GM23338 (cell line): ENCODE measurements around the gene CACNA1A. TPM values are rescaled to one million over a fixed set of nuclear protein-coding genes. Genes with fewer than 3 reads are reported as not detected.

Experiments
- ATAC-seq: fragments of 200-7000 bp; cut with Tn5 transposase; 3 replicates; pipeline ENCODE4 v1.9.1; 2020
- DNase-seq: peaks from one replicate; pipeline ENCODE4 v3.0.0-alpha.2; 2015; ENCODE audit warnings: low spot score
- H2AFZ ChIP-seq: fragments of 200-600 bp; sonication (generic); 2 replicates; pipeline ENCODE4 v1.8.0; 2016; ENCODE audit warnings: antibody characterized with exemption, mild to moderate bottlenecking, moderate library complexity
- H3F3A ChIP-seq: fragments of 200-600 bp; sonication (generic); replicated peaks from 2 replicates; pipeline ENCODE4 v1.8.0; 2017; ENCODE audit warnings: antibody characterized with exemption, mixed run types, low read depth
- H3K27ac ChIP-seq: fragments of 200-600 bp; sonication (generic); 2 replicates; pipeline ENCODE4 v1.6.1; 2016; ENCODE audit warnings: low read depth
- H3K27me3 ChIP-seq: fragments of 200-600 bp; sonication (generic); 2 replicates; pipeline ENCODE4 v1.8.0; 2016; ENCODE audit warnings: mild to moderate bottlenecking, mixed run types, moderate library complexity; ENCODE audit not compliant: insufficient read depth
- H3K36me3 ChIP-seq: fragments of 200-600 bp; sonication (generic); 2 replicates; pipeline ENCODE4 v1.8.0; 2016; ENCODE audit warnings: mild to moderate bottlenecking; ENCODE audit not compliant: insufficient read depth
- H3K4me1 ChIP-seq: fragments of 200-600 bp; sonication (generic); 2 replicates; pipeline ENCODE4 v1.8.0; 2016; ENCODE audit warnings: mild to moderate bottlenecking, moderate library complexity; ENCODE audit not compliant: insufficient read depth
- H3K4me2 ChIP-seq: fragments of 200-600 bp; sonication (generic); 2 replicates; pipeline ENCODE4 v1.7.1; 2017; ENCODE audit warnings: mixed run types
- H3K4me3 ChIP-seq: fragments of 200-600 bp; sonication (generic); 2 replicates; pipeline ENCODE4 v1.6.1; 2016; ENCODE audit warnings: mixed run types
- H3K79me2 ChIP-seq: fragments of 200-600 bp; sonication (generic); replicated peaks from 2 replicates; pipeline ENCODE4 v1.8.0; 2017; ENCODE audit warnings: mild to moderate bottlenecking; ENCODE audit not compliant: insufficient read depth
- H3K9me2 ChIP-seq: fragments of 200-600 bp; sonication (generic); 2 replicates; pipeline ENCODE4 v1.8.0; 2017; ENCODE audit not compliant: insufficient read depth
- H4K20me1 ChIP-seq: fragments of 200-600 bp; sonication (generic); replicated peaks from 2 replicates; pipeline ENCODE4 v1.8.0; 2017; ENCODE audit warnings: mild to moderate bottlenecking; ENCODE audit not compliant: insufficient read depth
- H3K27ac Mint-ChIP-seq: 2 replicates; pipeline ENCODE4 v1.8.0; 2020; ENCODE audit warnings: inconsistent platforms, mild to moderate bottlenecking, moderate library complexity, mixed read lengths
- H3K27me3 Mint-ChIP-seq: 3 replicates; pipeline ENCODE4 v1.8.0; 2022; ENCODE audit warnings: low read depth, mild to moderate bottlenecking, moderate library complexity, mixed read lengths, inconsistent platforms; ENCODE audit not compliant: insufficient read depth, poor library complexity
- H3K36me3 Mint-ChIP-seq: 3 replicates; pipeline ENCODE4 v1.8.0; 2021; ENCODE audit warnings: low read depth, mild to moderate bottlenecking, inconsistent platforms, moderate library complexity, mixed read lengths
- H3K4me1 Mint-ChIP-seq: 3 replicates; pipeline ENCODE4 v1.8.0; 2020; ENCODE audit warnings: mild to moderate bottlenecking, inconsistent platforms, mixed read lengths
- H3K4me3 Mint-ChIP-seq: 3 replicates; pipeline ENCODE4 v1.8.0; 2021; ENCODE audit warnings: moderate library complexity, mild to moderate bottlenecking, inconsistent platforms, mixed read lengths
- H3K9me3 Mint-ChIP-seq: 3 replicates; pipeline ENCODE4 v1.8.0; 2020; ENCODE audit warnings: moderate library complexity, mild to moderate bottlenecking, inconsistent platforms, mixed read lengths
- CREB1 ChIP-seq: fragments of 250-450 bp; sonication (Bioruptor Pico); IDR thresholded peaks from 2 replicates; pipeline ENCODE4 v1.5.0; 2020; ENCODE audit warnings: low read depth, mild to moderate bottlenecking, moderate library complexity
- CTCF ChIP-seq, 2 experiments: fragments of 200-600 bp in 1 of 2; sonication (generic) in 1 of 2; conservative IDR thresholded peaks; 2 replicates each; pipeline versions ENCODE4 v1.5.1 to v1.6.1; 2016 to 2017; ENCODE audit warnings: antibody characterized with exemption in 2 of 2, low read depth in 2 of 2, mild to moderate bottlenecking in 2 of 2, moderate library complexity in 1 of 2
- EZH2phosphoT487 ChIP-seq: fragments of 200-600 bp; sonication (generic); IDR thresholded peaks from one replicate; pipeline ENCODE4 v1.8.1; 2018; ENCODE audit warnings: antibody characterized with exemption; ENCODE audit not compliant: unreplicated experiment
- NANOG ChIP-seq: IDR thresholded peaks from 2 replicates; pipeline ENCODE4 v1.6.1; 2016; ENCODE audit warnings: antibody characterized with exemption, borderline replicate concordance
- STAT1 ChIP-seq: IDR thresholded peaks from one replicate; pipeline ENCODE4 v1.6.1; 2016; ENCODE audit warnings: antibody characterized with exemption; ENCODE audit not compliant: unreplicated experiment
- ZNF331 ChIP-seq: fragments of 250-450 bp; sonication (Bioruptor Pico); IDR thresholded peaks from 2 replicates; pipeline ENCODE4 v1.5.0; 2020; ENCODE audit warnings: low read depth, mild to moderate bottlenecking, moderate library complexity
- ZNF462 ChIP-seq: fragments of 250-450 bp; sonication (Bioruptor Pico); IDR thresholded peaks from 2 replicates; pipeline ENCODE4 v1.5.0; 2020; ENCODE audit warnings: mild to moderate bottlenecking, moderate library complexity
- polyA plus RNA-seq: library from polyadenylated mRNA; unstranded; fragments of >200 nt; fragmentation: Nextera tagmentation; extraction: Ambion mirVana; gene quantifications from 2 replicates; pipeline ENCODE4 v1.2.1, GENCODE V29; 2016
- total RNA-seq: library from RNA; depleted of rRNA; stranded (reverse); fragments of >200 nt; shearing (Covaris generic); gene quantifications from 2 replicates; pipeline ENCODE4 v1.2.3, GENCODE V29; 2014

CACNA1A gene
- total and polyA plus RNA-seq, 2 experiments from 2014 or later: 7.4 to 20.3 TPM

GRCh38 chr19:13521066-13521465 lies 14.8 kb upstream of the CACNA1A start:
- H3K36me3 Mint-ChIP-seq: no peaks in the 10 kb centered on the region
- H3K27ac Mint-ChIP-seq: no peak overlapping the region
- Histone ChIP-seq H4K20me1 (no peaks in the 10 kb centered on the region), H3K27me3 (no peaks in the 10 kb centered on the region), H3K79me2 (no peaks in the 10 kb centered on the region), H3K4me2 (no peak overlapping the region), H3K27ac (no peak overlapping the region), H2AFZ (no peak overlapping the region), H3K9me2 (no peaks in the 10 kb centered on the region), H3K36me3 (no peaks in the 10 kb centered on the region), H3K4me3 (no peak overlapping the region), H3K4me1 (peaks cover 3% of the 10 kb centered on the region), H3F3A (no peaks in the 10 kb centered on the region)
- H3K27me3 Mint-ChIP-seq: peaks cover 3% of the 10 kb centered on the region
- no peak for ATAC-seq
- DNase-seq: no peak
- peaks cover 24% of the 10 kb centered on the region for H3K9me3 Mint-ChIP-seq
- no peak for TF ChIP-seq CREB1 (CRISPR knock-in tag)
- TF ChIP-seq NANOG: no peak
- no peak for TF ChIP-seq CTCF (conservative IDR thresholded peaks at IDR 0.05; ENCODE audit: low read depth in 2 of 2)
- TF ChIP-seq EZH2phosphoT487: no peak
- no peak for TF ChIP-seq ZNF331 (CRISPR knock-in tag)
- H3K4me1 Mint-ChIP-seq: peaks cover 5% of the 10 kb centered on the region; the same call in 2 of the 3 replicates
- H3K4me3 Mint-ChIP-seq: no peak overlapping the region

GRCh38 chr19:13511947-13512346 lies 5.7 kb upstream of the CACNA1A start:
- peaks cover 23% of the 10 kb centered on the region for H3K27me3 ChIP-seq
- H2AFZ ChIP-seq: no peak overlapping the region
- H3K9me2 ChIP-seq: no peaks in the 10 kb centered on the region
- H3K79me2 ChIP-seq: no peaks in the 10 kb centered on the region
- no peaks in the 10 kb centered on the region for H3K9me3 Mint-ChIP-seq
- no peak for DNase-seq
- H3F3A ChIP-seq: no peaks in the 10 kb centered on the region
- H3K4me1 ChIP-seq: peaks cover 19% of the 10 kb centered on the region
- H3K36me3 ChIP-seq: no peaks in the 10 kb centered on the region
- TF ChIP-seq CREB1 (CRISPR knock-in tag) (no peak), STAT1 (no peak), ZNF462 (CRISPR knock-in tag) (no peak)
- H3K27ac ChIP-seq: no peak overlapping the region
- H3K4me3 Mint-ChIP-seq: no peak overlapping the region
- H4K20me1 ChIP-seq: no peaks in the 10 kb centered on the region
- H3K4me2 ChIP-seq: no peak overlapping the region
- peaks cover 16% of the 10 kb centered on the region for H3K4me1 Mint-ChIP-seq
- peaks cover 14% of the 10 kb centered on the region for H3K27me3 Mint-ChIP-seq
- ATAC-seq: no peak
- no peak overlapping the region for H3K27ac Mint-ChIP-seq
- no peak overlapping the region for H3K4me3 ChIP-seq
- H3K36me3 Mint-ChIP-seq: no peaks in the 10 kb centered on the region
